ENCODE results near the gene ID2.

The ID2 gene

GRCh38 chr2:8681786-8682692, at the start of gene ID2:
ID2 (plus strand) TSS chr2:8682056; CDS start chr2:8682166, 110 bp downstream.
- DNase-seq = peak; percentile 98

DNA sequence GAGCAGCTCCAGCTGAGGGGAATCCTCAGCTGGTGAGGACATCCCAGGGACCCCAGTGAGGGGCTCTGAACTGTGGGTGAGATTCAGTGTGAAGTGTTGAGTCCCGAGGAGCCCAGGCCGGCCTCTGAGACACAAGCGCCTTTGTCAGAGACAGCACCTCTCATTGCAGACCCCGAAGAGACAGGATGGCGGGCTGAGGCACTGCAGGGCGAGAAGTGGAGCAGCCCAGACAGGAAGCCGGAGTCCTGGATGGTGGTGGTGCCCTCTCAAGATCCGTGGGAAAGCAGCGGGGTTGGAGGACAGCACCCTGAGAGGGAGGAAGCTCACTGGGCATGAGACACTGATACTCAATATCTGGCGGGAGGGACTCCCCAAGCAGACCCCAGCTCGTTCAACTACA, 49.1 kb upstream of the ID2 start:
- DNase-seq = no peak

- DNase-seq = no peak
Measured at GRCh38 chr2:8633186-8633734, 48.6 kb upstream of the ID2 start.

DNA sequence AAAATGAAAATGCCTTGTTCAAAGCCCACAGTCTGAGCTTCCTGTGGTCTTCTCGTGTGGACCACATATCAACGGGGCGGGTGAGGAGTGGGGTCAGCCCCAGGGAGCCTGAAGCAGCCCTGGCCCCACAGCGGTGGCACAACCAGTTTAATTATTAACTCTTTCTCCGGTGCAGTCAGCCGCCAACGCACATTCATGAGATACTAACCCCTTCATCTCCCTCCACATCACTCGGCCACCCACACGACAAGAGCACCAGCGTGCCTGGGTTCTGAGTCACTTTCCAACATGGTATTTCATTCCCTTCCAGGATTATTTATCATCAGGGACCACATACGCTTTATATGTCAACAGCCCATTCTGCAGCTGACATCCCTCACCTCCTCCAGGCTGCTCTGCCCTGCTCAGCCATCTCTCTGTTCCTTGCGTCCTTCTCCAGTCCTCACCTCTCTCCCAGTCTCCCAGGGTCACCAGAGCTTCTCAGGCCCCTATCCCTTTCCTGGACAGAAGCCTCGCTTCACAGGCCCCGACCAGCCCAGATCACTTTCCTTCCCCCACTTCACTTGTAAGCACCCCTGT, 48.0 kb upstream of the ID2 start:
- DNase-seq = no peak

DNA sequence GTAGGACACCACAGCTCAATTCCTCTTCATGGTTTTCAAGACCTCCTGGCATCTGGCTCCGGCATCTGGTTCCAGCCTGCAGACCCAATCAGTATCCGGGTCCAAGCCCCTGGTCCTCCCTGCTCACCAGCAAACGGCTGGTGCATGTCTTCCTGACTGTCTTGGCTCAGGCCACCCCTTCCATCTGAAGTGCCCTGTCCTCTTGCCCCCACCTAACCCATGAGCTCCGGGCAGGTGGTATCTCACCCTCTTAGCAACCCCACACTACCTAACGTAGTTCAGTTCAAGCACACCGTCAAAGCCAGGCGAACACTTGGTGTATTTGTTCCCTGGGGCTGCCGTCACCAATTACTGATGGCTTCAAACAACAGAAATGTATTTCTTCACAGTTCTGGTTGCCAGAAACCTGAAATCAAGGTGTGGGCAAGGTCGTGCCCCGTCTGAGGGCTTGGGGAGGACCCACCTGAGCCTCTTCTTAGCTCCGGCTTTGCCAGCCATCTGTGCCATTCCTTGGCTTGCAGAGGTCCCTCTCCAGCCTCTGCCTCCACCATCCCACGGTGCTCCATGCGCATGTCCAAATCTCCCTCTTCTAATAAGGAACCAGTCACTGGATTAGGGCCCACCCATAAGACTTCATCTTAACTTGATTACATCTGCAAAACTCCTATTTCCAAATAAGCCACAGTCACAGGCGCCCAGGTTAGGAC, 47.2 kb upstream of the ID2 start:
- DNase-seq = no peak

DNA sequence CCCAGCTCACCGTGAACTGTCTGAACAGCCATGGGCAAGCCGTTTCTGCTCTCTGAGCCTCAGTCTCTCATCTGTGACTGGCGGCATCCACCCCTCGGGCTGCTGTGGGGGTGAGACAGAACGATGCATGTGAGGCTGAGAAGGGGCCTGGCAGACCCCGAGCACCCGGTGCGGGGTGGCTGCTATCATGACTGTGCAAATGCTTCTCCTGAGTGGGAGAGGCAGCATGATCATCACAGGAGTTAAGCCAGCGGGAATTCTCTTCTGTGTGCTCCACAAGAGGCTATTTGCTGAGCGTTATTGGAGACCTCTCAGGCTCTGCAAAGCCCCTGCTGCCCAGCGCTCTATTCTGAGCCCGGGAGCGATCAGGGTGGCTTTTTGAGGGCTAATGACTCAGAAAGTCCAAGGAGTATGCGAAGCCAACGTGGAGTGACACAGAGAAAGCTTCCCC, 45.8 kb upstream of the ID2 start:
- no peak for DNase-seq

- no peak for DNase-seq
Measured at GRCh38 chr2:8636721-8637636, 44.9 kb upstream of the ID2 start.

DNA sequence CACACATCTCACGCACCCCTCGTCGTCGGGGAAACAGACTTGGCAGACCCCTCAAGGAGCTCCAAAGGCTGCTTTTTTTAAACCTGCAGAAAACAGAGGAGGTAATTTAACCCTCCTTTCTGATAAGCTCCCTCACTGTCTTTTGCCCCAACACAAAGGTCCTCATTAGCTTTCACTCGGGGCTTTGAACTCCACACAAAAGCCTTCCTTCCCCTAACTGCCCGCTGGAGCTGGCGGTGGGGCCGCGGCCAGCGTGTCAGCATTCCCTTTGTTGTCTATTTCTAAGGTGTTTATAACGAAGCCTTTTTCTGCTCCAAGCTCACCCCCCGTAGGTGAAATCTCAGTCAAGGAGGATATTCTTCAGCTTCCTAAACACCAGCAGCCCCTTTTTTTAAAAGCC, 43.5 kb upstream of the ID2 start:
- no peak for DNase-seq

GRCh38 chr2:8639122-8639635, 42.7 kb upstream of the ID2 start:
- DNase-seq = no peak

DNA sequence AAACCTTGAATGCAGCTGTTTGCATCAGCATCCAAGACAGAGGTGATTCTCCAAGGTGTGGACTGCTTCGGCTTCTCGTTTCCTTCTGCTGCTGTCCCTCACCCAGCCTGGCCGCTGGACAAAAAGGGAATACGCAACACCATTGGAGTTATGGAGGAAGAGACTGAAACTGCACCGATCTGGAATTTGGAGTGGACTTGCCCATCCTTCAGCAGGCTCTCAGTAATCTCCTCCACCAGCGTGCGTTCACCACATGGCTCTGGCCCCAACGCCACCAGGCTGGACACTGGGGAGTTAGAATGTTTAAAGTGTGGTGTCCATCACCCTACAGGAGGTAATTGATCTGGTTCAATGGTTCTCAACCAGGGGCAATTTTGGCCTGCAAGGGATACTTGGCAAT, 41.4 kb upstream of the ID2 start:
- no peak for DNase-seq

GRCh38 chr2:8641301-8641965, 40.4 kb upstream of the ID2 start:
- no peak for DNase-seq

DNA sequence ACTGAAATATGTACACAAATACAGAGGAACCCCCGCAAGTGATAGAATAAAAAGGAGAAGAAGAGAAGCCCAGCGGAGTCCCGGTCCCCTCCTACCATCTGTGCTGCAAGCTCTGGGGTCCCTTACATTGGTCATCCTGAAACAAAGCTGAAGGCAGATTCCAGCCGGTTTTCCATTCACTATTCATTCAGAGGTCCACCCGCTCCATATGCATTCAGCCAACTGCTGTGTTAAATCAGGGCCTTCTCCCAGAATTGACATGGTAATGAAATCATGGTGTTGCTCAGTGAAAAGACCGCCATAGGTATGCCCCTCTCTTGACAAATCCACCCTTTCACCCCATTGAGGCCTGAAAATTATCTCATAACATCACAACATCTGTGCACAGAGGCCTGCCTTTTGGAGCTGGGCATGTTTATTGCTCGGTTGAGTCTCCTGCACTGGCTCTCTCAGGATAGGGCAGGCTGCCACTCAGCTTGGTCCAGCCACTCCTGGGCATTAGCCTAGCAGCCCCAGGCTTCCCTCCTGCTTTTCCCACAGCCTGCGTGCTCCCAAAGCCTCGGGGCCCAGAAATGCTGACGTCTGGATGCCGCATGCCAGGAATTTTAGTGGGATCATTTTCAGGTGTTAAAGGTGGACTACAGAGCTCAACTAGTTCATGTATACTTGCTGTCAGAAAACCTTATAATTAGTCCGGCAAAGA, 39.3 kb upstream of the ID2 start:
- no peak for DNase-seq

DNA sequence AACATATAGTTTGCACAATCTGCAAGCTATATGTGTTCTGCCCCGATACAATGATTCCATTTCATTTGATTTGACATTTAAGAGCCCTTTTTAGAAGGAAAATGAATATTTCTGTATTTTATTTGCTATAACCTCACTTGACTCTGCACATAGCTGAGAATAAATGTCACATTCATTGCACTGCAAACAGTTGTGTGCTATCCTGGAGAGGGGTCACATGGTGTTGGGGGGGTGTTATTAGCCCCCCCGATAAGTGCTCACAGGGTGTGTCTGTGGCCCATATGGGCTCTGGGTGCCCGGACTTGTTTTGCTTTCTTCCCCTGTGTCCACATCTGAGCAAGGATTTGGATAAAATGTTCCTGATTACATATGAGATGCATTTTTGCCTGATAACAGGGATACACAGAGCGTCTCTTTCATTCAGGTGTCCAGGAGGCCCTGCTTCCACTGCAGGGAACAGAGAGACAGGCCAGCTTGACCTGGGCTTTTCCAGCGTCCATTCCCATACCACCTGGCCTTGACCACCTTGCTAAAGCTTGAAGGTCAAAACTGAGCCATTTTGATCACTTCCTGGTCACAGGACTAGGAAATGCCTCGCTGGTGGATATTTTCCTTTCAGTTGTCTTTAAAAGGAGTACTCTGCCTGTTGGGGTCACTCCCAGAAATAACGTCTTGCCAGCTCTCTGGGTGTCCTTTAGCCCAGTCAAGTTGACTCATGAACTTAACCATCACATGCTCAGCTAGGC, 38.4 kb upstream of the ID2 start:
- DNase-seq = no peak

- no peak for DNase-seq
Measured at GRCh38 chr2:8643996-8644356, 37.9 kb upstream of the ID2 start.

DNA sequence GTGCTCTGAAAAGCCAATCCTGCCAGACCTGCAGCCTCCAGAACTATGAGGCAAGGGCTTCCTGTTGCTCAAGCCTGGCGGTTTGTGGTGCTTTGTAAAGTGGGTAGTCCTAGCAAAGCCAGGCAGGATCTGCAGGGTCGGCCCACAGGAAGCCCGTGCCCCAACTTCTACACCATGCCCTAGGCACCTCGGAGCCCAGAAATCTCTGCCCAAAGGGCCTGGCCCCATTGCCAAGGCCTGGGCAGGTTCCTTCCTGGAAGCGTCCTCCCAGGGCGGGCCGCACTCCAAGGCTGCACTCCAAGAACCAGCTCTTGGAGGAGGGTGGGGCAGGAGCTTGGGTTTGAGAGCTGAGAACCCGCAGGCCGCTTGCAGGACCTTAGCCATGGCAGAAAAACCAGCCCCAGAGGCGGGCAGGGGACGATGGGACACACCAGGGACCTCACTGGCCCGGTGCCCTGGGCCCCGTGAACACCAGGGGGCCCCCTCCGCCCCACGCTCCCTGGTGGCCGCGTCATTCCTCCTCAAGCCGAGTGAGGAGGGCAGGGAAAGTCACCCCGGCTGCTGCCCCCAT, 37.2 kb upstream of the ID2 start:
- DNase-seq = peak; percentile 69

DNA sequence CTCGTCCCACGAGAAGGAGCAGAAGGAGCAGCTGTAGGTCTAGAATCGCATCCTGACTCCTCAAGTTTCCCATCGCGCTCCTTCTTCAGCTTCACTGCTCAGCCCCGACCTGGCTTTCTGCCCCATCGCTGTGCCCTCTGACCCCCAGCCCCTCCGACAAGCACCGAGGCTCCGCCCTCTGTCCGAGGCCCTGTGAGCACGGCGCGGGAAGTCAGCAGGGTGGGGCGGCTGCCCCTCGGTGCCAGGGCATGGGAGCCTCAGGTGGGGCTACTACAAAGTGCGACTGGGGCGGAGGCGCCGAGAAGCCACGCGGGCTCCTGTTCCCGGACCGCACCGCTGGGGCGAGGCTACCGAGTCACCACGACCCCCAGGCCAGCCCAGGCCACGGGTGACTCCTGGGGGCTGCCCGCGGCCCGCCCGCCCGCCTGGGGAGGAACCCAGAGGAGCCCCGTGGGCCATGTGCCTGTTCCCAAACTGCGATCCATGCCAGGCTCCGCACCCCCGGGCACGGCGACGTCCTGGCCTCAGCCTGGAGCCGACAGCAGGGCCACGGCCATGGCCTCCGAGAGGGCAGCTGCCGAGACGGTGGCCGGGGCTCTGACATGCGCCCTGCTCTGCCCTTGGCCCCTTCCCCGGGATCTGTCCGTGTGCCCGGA, 36.6 kb upstream of the ID2 start:
- DNase-seq = no peak

- no peak for DNase-seq
Measured at GRCh38 chr2:8646731-8647461, 35.0 kb upstream of the ID2 start.

GRCh38 chr2:8647462-8647857, 34.4 kb upstream of the ID2 start:
- DNase-seq = no peak

All from hematopoietic multipotent progenitor cell treated with erythropoietin and hydrocortisone succinate and interleukin-3 and kit ligand, for 6 days (in vitro differentiated cells).